NOMO-1 treated with DMSO at 0.1 percent for 48 hours (cell line): ENCODE measurements around the gene UBR1.
"Not testable (repeated sequence)": the region's sequence is repeated elsewhere in the genome, so short reads cannot be mapped to it uniquely, and the experiment has no call there.

ENCODE experiments used
- DNase-seq: peaks from one replicate; lab custom pipeline; 2025; ENCODE audit not compliant: unreplicated experiment; lab: John Stamatoyannopoulos, UW

The UBR1 gene

DNA sequence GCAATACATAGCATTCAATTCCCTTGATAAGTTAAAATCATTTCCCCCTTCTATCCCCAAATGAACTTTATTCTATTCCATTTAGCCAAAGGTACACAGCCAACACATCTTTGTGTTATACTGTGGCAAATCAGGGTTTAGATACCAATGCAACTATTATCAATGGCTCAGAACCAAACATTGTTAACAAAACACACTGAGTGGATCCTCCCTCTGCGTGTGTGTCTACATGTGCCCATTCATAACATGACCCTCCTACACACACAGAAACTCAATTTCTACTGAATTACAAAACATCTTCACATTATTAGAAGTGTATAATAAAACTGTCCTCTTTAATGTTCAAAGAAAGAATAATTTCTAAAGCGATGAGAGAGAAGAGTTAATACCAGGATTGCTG is 186.5 kb downstream of the UBR1 start:
- DNase-seq: no peak

DNA sequence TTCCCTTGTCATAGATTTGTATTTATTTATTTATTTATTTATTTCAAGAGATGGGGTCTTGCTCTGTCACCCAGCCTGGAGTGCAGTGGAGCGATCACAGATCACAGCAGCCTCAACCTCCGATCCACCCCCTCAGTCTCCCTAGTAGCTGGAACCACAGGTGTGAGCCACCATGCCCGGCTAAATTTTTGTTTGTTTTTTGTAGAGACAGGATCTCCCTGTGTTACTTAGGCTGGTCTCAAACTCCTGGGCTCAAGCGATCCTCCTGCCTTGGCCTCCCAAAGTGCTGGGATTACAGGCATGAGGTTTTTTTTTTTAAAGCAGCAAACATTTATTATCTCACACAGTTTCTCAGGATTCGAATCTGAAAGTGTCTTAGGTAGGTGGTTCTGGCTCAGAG is 187.8 kb downstream of the UBR1 start:
- no peak for DNase-seq

DNA sequence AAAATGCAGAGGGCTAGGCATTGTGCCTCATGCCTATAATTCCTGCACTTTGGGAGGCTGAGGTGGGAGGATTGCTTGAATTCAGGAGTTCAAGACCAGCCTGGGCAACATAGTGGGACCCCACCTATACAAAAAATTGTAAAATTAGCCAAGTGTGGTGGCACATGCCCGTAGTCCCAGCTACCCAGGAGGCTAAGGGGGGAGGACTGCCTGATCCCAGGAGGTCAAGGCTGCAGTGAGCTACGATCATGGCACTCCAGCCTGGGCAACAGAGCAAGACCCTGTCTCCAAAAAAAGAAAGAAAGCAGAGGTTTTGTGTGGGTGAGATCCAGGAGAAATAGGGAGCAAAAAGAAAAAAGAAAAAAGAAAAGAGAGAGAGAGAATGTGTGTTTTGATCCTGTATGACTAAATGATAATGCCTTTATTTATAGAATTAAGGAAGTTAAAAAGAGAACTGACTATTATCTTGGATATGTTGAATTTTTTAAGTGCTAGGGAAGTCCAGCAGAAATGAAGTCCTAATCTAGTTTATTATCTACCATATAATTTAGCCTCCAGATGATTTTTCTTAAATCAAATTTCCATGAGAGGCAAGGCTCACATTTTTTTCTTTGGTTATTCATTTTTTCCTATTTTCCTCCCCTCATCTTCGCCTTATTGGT is 190.1 kb downstream of the UBR1 start:
- DNase-seq: peak; percentile 19

DNA sequence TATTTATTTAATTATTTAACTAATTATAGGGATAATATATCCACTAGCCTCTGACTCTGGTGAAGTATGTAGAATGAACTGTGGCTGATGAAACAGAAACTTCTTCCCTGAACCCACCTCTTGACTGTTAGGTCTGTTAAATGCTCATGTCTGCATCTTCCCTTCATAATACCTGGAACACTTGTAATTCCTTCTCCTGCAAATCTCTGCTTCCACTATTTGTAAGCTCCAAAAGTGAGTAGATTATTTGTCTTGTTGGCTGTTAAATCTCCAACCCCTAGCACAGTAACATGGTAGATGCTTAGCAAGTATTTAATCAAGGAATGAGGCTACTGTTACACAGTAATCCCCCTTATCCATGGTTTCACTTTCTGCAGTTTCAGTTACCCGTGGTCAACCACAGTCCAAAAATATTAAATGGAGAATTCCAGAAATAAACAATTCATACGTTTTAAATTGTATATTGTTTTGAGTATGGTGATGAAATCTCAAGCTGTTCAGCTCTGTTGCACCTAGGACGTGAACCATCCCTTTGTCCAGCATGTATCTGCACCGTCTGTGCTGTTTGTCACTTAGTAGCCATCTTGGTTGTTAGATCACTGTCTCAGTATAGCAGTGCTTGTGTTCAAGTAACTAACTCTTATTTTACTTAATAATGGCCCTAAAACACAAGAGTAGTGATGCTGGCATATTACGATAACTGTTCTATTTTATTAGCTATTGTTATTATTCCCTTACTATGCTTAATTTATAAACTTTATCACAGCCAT is 190.9 kb downstream of the UBR1 start:
- DNase-seq: peak; percentile 1

DNA sequence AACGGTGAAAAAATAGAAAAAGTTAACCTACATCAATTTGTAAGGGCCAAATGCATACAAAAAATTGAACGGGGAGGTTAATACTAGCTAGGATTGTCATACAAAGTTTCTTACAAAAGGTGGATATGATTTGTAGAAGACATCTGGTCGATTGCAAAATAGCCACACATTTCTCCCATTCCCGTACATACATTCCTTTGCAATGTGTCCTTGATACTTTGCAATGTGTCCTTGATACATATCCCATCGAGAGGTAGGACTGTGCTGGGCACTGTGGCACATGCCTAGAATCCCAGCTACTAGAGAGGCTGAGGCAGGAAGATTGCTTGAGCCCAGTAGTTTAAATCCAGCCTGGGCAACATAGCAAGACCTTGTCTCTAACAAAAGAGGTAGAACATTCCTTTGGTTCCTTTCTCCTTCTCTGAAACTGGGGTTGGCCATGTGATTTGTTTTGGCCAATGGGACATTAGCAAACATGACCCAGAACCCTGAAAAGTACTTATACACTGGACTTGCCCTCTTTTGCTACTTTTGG is 194.7 kb downstream of the UBR1 start:
- DNase-seq: no peak

DNA sequence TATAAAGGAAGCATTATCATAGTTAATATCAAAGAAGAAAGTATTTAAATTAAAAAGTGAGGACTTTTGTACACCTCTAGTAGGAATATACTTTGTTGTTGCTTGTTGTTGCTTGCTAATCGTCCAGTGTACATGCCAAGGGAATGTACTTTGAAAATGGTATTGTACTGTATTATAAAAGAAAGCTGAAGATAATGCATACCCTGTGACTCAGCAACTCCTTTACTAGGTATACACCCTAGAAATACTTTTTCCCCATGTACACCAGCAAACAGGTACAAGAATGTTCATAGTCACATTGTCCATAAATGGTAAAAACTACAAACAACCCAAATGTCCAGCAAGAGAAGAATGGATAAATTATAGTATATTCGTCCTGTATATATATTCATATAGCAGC is 197.3 kb downstream of the UBR1 start:
- DNase-seq: no peak

DNA sequence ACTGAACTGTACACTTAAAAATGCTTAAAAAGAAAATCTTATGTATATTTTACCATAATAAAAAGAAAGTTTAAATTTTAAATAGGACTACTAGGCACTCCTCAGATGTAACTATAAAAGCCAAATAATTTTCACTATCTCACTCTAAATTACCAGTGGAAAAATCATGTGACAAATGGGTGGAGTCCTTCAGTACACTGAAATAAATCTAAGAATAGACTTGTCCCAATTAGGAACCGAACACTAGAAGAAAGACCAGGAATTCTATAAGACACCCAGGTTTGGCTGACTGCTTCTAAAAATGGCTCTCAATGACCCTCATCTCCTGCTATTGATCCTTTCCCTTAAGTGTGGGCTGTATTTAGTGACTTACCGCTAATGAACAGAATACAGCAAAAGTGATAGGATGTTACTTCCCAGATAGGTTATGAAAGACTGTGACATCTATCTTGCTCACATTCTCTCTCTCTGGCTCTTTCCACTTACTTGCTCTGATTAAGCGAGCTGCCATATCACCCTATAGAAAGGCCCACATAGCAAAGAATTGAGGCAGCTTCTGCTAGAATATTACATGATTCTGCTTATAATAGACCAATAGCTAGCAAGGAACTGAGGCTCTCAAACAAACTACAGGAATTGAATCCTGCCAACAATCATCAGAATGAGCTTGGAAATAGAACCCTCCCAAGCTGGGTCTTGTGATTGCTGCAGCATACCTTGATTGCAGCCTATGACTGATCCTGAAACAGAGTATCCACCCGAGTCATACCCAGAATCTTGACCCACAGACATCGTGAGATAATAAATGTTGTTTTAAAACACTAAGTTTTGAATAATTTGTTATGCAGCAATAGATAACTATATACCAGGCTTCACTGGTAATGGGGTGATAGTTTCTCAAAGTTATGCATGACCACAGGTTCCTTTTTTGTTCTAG is 202.2 kb downstream of the UBR1 start:
- no peak for DNase-seq

DNA sequence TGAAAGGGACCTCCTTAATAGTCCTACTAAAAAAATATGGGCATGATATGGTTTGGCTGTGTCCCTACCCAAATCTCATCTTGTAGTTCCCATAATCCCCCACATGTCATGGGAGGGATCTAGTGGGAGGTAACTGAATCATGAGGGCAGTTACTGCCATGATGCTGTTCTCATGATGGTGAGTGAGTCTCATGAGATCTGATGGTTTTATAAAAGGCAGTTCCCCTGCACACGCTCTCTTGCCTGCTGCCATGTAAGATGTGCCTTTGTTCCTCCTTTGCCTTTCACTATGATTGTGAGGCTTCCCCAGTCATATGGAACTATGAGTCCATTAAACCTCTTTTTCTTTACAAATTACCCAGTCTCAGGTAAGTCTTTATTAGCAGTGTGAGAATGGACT is 211.9 kb downstream of the UBR1 start:
- not testable (repeated sequence) for DNase-seq
